Left colon (tissue), 2 donors: Measurements from ENCODE around the gene MKRN2OS. TPM values are rescaled to one million over a fixed set of nuclear protein-coding genes. Genes with fewer than 3 reads are reported as not detected.
"Not testable (repeated sequence)": the region's sequence is repeated elsewhere in the genome, so short reads cannot be mapped to it uniquely, and the experiment has no call there.

ENCODE experiments used
- ATAC-seq: fragments of 200-7000 bp; cut with Tn5 transposase; one replicate; pipeline ENCODE4 v1.9.1; 2020; ENCODE audit warnings: mild to moderate bottlenecking, moderate library complexity
- DNase-seq, 2 donors: peaks; one replicate each; pipeline ENCODE4 v3.0.0-alpha.2; 2020
- intact Hi-C, 2 donors: fragments of 100-400 bp; cut with DNase I in 1 of 2; cut with micrococcal nuclease in 1 of 2; formaldehyde crosslinking; loops; one replicate each; pipeline versions ENCODE4 v1.11.2 to v1.14.0; 2022; cut with DNase I, micrococcal nuclease
- total RNA-seq, 2 donors: library from RNA; stranded (reverse); fragmentation: NEBNext Ultra II Directional; extraction: Animal tissue kit (Norgen Biotek cat#: 25700); gene quantifications; one replicate each; pipeline ENCODE4 v1.2.1, GENCODE V29; 2021
- donor health status: DM: no; HTN: no; CAD: no.
- donor health status: DM: yes; HTN: yes; CAD: no.

The MKRN2OS gene
- total RNA-seq, 2 donors from 2014 or later: 4.4 to 6.9 TPM

DNA sequence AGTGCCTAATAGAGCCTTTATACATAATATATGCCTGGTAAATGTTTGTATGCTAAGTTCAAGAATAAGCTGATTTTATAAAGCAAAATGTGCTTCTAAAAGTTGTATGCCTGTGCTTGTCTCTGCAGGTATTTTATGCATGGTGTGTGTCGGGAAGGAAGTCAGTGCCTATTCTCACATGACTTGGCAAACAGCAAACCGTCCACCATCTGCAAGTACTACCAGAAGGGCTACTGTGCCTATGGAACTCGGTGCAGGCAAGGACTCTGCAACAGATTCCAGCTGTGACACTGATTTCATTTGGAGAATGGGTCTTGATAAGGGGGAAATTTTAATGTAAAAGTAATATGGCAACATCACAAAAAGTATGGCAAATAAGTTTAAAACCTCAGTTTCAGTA lies 23.4 kb upstream of the MKRN2OS start:
- DNase-seq: no peak
- intact Hi-C loops: no loop called here
- no peak for ATAC-seq

DNA sequence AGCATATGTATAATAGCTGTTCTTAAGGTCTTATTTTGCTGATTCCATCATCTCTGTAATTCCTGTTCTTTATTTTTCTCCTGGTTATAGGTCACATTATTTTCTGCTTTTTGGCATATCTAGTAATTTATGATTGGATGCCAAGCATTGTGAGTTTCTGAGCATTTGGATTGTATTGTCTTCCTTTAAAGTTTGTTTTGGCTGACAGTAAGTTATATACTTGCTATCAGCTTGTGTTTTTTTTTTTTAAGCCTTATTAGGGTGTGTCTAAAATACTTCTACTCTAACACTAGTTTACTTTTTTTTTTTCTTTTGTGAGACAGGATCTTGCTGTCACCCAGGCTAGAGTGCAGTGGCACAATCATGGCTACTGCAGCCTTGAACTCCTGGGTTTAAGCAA lies 21.7 kb upstream of the MKRN2OS start:
- intact Hi-C loops: no loop called here
- ATAC-seq: no peak

DNA sequence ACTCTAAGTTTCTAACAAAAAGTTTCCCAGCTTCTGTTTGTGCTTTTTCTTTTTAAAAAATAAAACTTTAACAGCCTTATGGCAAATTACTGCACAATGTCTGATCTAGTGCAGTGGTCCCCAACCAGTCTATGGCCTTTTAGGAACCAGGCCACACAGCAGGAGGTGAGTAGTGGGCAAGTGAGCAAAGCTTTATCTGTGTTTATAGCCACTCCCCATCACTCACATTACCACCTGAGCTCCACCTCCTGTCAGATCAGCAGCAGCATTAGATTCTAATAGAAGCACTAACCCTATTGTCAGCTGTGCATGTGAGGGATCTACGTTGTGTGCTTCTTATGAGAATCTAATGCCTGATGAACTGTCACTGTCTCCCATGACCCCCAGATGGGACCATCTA lies 17.2 kb upstream of the MKRN2OS start:
- no peak for ATAC-seq
- intact Hi-C loops: no loop called here
- DNase-seq: no peak

More for the DNA sequence above, 21.7 kb upstream of the MKRN2OS start:
- DNase-seq: no peak

GRCh38 chr3:12561397-12561796 lies 16.1 kb upstream of the MKRN2OS start:
- no peak for DNase-seq
- ATAC-seq: no peak
- intact Hi-C loops: no loop called here

DNA sequence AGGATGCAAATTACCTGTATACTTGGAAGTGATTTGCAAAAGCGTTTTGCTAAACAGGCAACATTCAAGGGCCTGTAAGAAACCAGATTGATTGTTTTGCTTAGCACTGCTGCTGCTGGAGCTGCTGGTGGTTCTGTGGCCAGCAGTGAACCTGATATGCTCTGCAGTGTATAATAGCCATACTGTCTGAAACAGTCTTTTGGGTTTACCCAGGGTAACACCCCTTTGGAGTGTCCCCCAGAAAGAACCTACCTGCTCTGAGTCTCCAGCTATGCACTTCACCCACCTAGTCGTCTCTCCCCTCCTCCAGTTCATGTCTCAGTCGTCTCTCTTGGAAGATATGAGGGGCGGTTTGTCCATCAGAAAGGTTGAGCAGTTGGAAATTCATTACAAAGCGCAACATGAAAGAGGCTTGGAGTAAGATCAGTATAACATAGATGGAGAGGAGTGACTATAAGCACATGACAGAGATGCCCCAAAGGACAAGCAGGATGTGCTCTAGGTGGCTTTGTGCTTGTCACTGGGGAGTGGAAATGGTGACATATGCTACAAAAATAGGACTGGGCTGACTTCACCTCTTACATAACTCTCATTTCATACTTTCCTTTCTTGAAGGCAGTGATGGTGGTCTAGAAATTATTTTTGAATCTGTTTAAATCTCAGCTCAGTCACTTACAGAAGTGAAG lies 15.3 kb upstream of the MKRN2OS start:
- ATAC-seq (no peak), DNase-seq (no peak)
- intact Hi-C loops: no loop called here

DNA sequence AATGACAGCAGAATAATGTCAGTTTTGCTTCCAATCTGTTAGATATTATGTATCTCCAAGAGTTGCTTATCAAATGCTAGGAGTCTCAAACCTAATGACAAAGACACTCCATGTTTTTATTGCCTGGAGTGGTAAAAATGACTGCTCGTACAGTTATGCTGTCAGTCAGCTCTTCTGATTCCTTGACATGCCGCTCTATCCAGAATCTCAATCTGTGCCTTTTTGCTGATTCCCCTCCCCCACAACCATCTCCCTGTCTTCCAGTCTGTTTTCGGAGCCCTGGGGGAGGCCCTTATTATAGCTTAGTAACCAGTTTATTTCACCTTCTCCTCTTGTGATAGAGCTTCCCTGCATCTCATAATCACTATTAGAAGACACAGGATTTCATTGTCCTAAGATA lies 14.2 kb upstream of the MKRN2OS start:
- intact Hi-C loops: loop anchor here in 1 of 2 donors (5.0 to 10.0 kb wide), 2 partner anchors 103 to 1815 kb away; partner anchors contain the start of gene RAF1

DNA sequence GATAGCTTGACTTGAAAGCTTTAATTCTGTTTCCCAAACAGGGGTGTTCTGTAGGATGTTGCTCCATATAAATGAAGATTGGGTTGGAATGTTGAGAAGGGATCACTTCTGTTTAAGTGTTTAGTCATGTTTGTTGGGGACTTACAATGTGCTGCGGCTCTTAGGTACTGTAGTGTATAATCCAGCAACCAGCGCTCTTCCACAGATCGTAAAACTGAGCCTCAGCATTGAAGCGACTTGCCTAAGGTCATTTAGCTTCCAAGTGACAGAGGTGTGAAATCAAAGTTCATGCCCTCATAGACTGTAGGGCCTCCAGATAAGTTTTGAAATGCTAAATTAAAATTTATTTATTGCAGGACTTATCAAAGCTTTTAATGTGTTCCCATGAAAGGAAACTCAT lies 13.4 kb upstream of the MKRN2OS start:
- peak; percentile 18 for ATAC-seq
- intact Hi-C loops: loop anchor here in 1 of 2 donors (5.0 to 10.0 kb wide), 2 partner anchors 104 to 1814 kb away; partner anchors contain the start of gene RAF1
- DNase-seq: no peak

More for the DNA sequence above, 14.2 kb upstream of the MKRN2OS start:
- DNase-seq: no peak
- no peak for ATAC-seq

DNA sequence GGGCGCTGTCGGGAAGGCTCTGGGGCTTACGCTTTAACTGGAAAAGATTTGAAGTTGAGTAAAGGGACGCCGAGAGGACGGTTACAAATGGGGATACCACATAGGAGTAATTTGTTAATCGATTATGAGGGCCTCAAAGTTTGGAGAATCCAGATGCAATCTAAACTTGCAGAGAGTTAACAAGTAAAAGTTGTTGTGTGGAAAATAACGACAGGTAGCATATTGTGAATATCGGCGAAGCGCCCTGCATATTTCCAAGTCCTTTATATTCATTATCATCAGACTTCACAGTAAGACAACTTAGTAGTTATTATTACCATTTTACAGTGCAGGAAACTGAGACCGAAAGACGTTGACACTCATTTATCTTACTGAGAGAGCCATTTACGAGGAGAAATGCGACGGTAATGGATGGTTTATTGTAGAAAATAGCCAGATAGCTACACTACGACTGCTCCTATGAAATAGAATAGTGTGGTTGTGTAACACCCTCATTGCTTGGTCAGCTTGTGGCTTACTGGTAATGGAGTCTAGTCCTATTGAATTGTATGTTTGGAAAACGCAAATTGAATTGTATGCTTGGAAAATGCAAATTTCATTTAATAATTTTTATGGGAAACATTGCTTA lies 12.3 kb upstream of the MKRN2OS start:
- DNase-seq (no peak), ATAC-seq (peak; percentile 30)
- intact Hi-C loops: loop anchor here in 1 of 2 donors (5.0 to 10.0 kb wide), 2 partner anchors 105 to 1813 kb away; partner anchors contain the start of gene RAF1

DNA sequence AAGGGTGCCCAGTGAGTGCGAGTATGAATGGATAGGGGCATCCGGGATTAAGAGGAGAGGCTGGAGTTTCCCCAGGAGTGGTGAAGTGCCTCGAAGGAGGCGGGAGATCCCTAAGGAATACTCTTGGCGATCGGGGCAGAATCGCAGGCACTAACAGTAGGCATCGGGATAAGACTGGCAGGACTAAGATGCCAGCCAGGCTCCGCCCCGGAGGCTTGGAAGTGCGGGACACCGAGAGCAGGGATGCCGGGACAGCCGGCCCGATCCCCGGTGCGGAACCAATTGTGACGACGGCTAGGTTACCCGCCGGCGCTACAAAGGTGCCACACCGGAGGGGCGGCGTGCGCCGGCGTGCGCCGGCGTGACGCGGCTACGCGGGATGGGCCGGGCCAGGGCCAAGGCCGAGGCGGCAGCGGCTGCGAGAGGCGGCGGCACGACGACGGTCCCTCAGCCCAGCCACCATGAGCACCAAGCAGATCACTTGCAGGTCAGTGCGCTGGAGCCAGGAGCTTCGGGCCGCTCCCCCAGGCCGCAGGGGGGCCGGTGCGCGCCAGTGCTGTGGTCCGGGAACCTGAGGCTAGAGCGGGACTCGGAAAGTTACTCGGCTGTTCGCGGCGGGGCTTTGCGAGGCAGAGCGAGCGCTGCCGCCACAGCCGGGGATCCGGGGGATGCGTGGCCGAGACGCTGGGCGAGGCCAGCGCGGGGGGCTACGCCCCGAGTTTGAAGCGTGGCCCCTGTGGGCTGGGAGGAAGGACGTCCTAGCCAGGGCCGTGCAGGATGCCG lies 11.6 kb upstream of the MKRN2OS start, which contains the start of gene MKRN2:
Gene MKRN2, plus strand, starts transcription at position 398 of the 783 bp plus-strand sequence. Its CDS starts 64 bp downstream, at position 462.
- intact Hi-C loops: loop anchor here in 1 of 2 donors (5.0 to 10.0 kb wide), 2 partner anchors 105 to 1812 kb away; partner anchors contain the start of gene RAF1
- ATAC-seq (peak; percentile 92), DNase-seq (peak; percentile 87 to 88)

DNA sequence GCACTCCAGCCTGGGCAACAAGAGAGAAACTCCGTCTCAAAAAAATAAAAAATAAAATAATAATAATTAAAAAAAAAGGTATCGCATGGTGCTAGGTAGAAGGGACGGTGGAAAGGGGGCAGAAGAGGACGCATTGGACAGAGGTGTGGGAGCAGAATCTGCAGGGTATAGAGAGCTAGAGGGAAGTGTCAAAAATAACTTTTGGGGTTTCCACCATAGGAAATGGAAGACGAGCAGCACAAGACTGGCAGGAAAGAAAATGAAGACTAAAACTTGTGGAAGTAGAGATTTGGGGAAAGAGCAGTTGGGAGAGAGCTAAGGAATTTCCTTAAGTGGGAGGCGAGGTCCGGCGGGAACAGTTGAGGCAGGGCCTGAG lies 11.0 kb upstream of the MKRN2OS start:
- DNase-seq: no peak
- intact Hi-C loops: loop anchor here in 1 of 2 donors (5.0 to 10.0 kb wide), 2 partner anchors 106 to 1812 kb away; partner anchors contain the start of gene RAF1
- ATAC-seq: no peak

GRCh38 chr3:12553921-12554391 lies 8.7 kb upstream of the MKRN2OS start:
- intact Hi-C loops: loop anchor here in 1 of 2 donors (10.0 kb wide), 1 partner anchor 1809 kb away; no protein-coding TSS in a partner anchor
- DNase-seq (peak; percentile 36 to 43), ATAC-seq (no peak)

GRCh38 chr3:12549971-12550760 lies 4.9 kb upstream of the MKRN2OS start:
- intact Hi-C loops: loop anchor here in 1 of 2 donors (10.0 kb wide), 1 partner anchor 1805 kb away; no protein-coding TSS in a partner anchor
- ATAC-seq (no peak), DNase-seq (no peak)

GRCh38 chr3:12544652-12545472 lies 437 bp downstream of the MKRN2OS start:
- intact Hi-C loops: no loop called here
- ATAC-seq (peak; percentile 42), DNase-seq (no peak)

DNA sequence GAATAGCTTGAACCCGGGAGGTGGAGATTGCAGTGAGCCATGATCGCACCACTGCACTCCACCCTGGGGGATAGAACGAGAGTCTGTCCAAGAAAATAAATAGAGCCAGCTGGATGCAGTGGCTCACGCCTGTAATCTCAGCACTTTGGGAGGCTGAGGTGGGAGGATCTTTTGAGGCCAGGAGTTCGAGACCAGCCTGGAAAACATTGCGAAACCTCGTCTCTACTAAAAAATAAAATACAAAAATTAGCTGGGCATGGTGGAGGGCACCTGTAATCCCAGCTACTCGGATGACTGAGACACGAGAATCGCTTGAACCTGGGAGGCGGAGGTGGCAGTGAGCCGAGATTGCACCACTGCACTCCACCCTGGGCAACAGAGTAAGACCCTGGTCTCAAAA lies 1.8 kb downstream of the MKRN2OS start:
- DNase-seq, ATAC-seq, intact Hi-C loops: not testable (repeated sequence)

GRCh38 chr3:12541625-12542024 lies 3.7 kb downstream of the MKRN2OS start:
- intact Hi-C loops: no loop called here
- DNase-seq (no peak), ATAC-seq (no peak)

- intact Hi-C loops: no loop called here
- no peak for DNase-seq
- no peak for ATAC-seq
Observed at GRCh38 chr3:12536423-12536822, 8.9 kb downstream of the MKRN2OS start.

- intact Hi-C loops: no loop called here
- ATAC-seq (no peak), DNase-seq (no peak)
Observed at GRCh38 chr3:12532182-12532581, 13.1 kb downstream of the MKRN2OS start.
